Esophagus muscularis mucosa (tissue), 4 donors: ENCODE results near the gene BMP8A. TPM values are rescaled to one million over a fixed set of nuclear protein-coding genes. Genes with fewer than 3 reads are reported as not detected.

Experiments used
- DNase-seq: peaks from one replicate; pipeline ENCODE4 v3.0.0-alpha.2; 2017; ENCODE audit errors: extremely low spot score
- H3K27ac ChIP-seq, 4 donors: fragments of 200-600 bp; sonication (generic); replicated peaks in 1 of 4; 1 replicate in 3 of 4; 2 replicates in 1 of 4; pipeline ENCODE4 v1.5.1; 2016 to 2019; ENCODE audit warnings: mild to moderate bottlenecking in 1 of 4
- H3K27me3 ChIP-seq, 4 donors: fragments of 200-600 bp; sonication (generic); one replicate each; pipeline versions ENCODE4 v1.5.1 to v1.6.0; 2016 to 2019
- H3K36me3 ChIP-seq, 4 donors: fragments of 200-600 bp; sonication (generic); one replicate each; pipeline ENCODE4 v1.5.1; 2016 to 2019
- H3K4me1 ChIP-seq, 4 donors: fragments of 200-600 bp; sonication (generic); one replicate each; pipeline ENCODE4 v1.5.1; 2016 to 2019
- H3K4me3 ChIP-seq, 4 donors: fragments of 200-600 bp; sonication (generic); 1 replicate in 2 of 4; 2 replicates in 2 of 4; pipeline ENCODE4 v1.5.1; 2016 to 2019; ENCODE audit warnings: mild to moderate bottlenecking in 4 of 4, moderate library complexity in 1 of 4
- H3K9me3 ChIP-seq, 4 donors: fragments of 200-600 bp; sonication (generic); 1 replicate in 3 of 4; 2 replicates in 1 of 4; pipeline ENCODE4 v1.5.1; 2016 to 2019
- CTCF ChIP-seq, 3 experiments: fragments of 200-600 bp in 2 of 3; fragments of 450-650 bp in 1 of 3; sonication (generic) in 2 of 3; IDR thresholded peaks; one replicate each; pipeline ENCODE4 v1.5.1; 2017 to 2019; ENCODE audit warnings: antibody characterized with exemption in 3 of 3, mild to moderate bottlenecking in 2 of 3, moderate library complexity in 1 of 3
- EP300 ChIP-seq: sonication (generic); formaldehyde crosslinking; IDR thresholded peaks from one replicate; pipeline ENCODE4 v1.6.1; 2017; ENCODE audit warnings: antibody characterized with exemption
- POLR2A ChIP-seq: fragments of 450-650 bp; IDR thresholded peaks from one replicate; pipeline ENCODE4 v1.6.1; 2017; ENCODE audit warnings: antibody characterized with exemption, moderate library complexity, mild to moderate bottlenecking, low read depth
- POLR2AphosphoS5 ChIP-seq, 2 donors: sonication (generic); formaldehyde crosslinking; IDR thresholded peaks; one replicate each; pipeline ENCODE4 v1.6.1; 2017; ENCODE audit warnings: antibody characterized with exemption in 2 of 2
- WGBS: methylation state at CpG from one replicate; pipeline ENCODE4 v1.1.5; 2018; 5-methylcytosine and 5-hydroxymethylcytosine counted together
- intact Hi-C: fragments of 100-400 bp; cut with DNase I; formaldehyde crosslinking; loops from one replicate; pipeline ENCODE4 v1.15.1; 2023
- total RNA-seq, 4 donors: library from RNA; depleted of rRNA; stranded (reverse); fragments of >200 nt; gene quantifications; one replicate each; pipeline versions ENCODE4 v1.1.0 to v1.2.1, GENCODE V29; 2016

Gene BMP8A
- total RNA-seq, 4 donors from 2014 or later: 0.99 to 3.0 (median 2.2) TPM

- 74% methylated on average over 5 of the region's 5 CpGs for WGBS
- Histone ChIP-seq H3K27me3 (no peaks in the 10 kb centered on the region), H3K36me3 (peaks cover 96 to 100% (median 100%) of the 10 kb centered on the region in 4 donors), H3K27ac (no peak overlapping the region), H3K9me3 (no peaks in the 10 kb centered on the region), H3K4me1 (peaks cover 0 to 7% (median under 1%) of the 10 kb centered on the region in 4 donors), H3K4me3 (no peak overlapping the region)
- intact Hi-C loops: no loop called here
- no peak for TF ChIP-seq CTCF (IDR thresholded peaks at IDR 0.05)
- TF ChIP-seq POLR2AphosphoS5 (IDR thresholded peaks at IDR 0.05): no peak
- TF ChIP-seq EP300: no peak
- no peak for TF ChIP-seq POLR2A
- DNase-seq: no peak
Measured at GRCh38 chr1:39566441-39567137, 75.2 kb downstream of the BMP8A start.

- TF ChIP-seq EP300: no peak
- TF ChIP-seq POLR2A: no peak
- no peak for TF ChIP-seq POLR2AphosphoS5 (IDR thresholded peaks at IDR 0.05)
- no peak for TF ChIP-seq CTCF (IDR thresholded peaks at IDR 0.05)
Measured at GRCh38 chr1:39567302-39567701, 75.9 kb downstream of the BMP8A start.

GRCh38 chr1:39568208-39568607 is 76.8 kb downstream of the BMP8A start:
- TF ChIP-seq CTCF (IDR thresholded peaks at IDR 0.05) (no peak), POLR2AphosphoS5 (IDR thresholded peaks at IDR 0.05) (no peak), POLR2A (no peak), EP300 (no peak)
- Histone ChIP-seq H3K36me3 (peaks cover 91 to 100% (median 98%) of the 10 kb centered on the region in 4 donors), H3K4me3 (no peak overlapping the region), H3K27ac (no peak overlapping the region), H3K9me3 (no peaks in the 10 kb centered on the region), H3K27me3 (no peaks in the 10 kb centered on the region), H3K4me1 (peaks cover 8 to 16% (median 13%) of the 10 kb centered on the region in 4 donors)
- no peak for DNase-seq
- intact Hi-C loops: no loop called here
- WGBS: 100% methylated on average over 2 of the region's 2 CpGs

More at GRCh38 chr1:39567302-39567701, 75.9 kb downstream of the BMP8A start:
- intact Hi-C loops: no loop called here
- H3K36me3 ChIP-seq: peaks cover 96 to 100% (median 100%) of the 10 kb centered on the region in 4 donors
- H3K27me3 ChIP-seq: no peaks in the 10 kb centered on the region
- no peak for DNase-seq
- peaks cover 0 to 8% (median 4%) of the 10 kb centered on the region in 4 donors for H3K4me1 ChIP-seq
- WGBS: 90% methylated on average over 3 of the region's 3 CpGs
- no peak overlapping the region for H3K27ac ChIP-seq
- H3K9me3 ChIP-seq: no peaks in the 10 kb centered on the region
- no peak overlapping the region for H3K4me3 ChIP-seq

- DNase-seq: no peak
- Histone ChIP-seq H3K27me3 (no peaks in the 10 kb centered on the region), H3K36me3 (peaks cover 82 to 96% (median 92%) of the 10 kb centered on the region in 4 donors), H3K27ac (no peak overlapping the region), H3K9me3 (no peaks in the 10 kb centered on the region), H3K4me3 (no peak overlapping the region), H3K4me1 (peaks cover 16 to 24% (median 21%) of the 10 kb centered on the region in 4 donors)
- TF ChIP-seq POLR2AphosphoS5 (IDR thresholded peaks at IDR 0.05) (no peak), POLR2A (no peak), CTCF (IDR thresholded peaks at IDR 0.05) (no peak), EP300 (no peak)
- intact Hi-C loops: no loop called here
- 81% methylated on average over 4 of the region's 4 CpGs for WGBS
Measured at GRCh38 chr1:39569034-39569433, 77.6 kb downstream of the BMP8A start.
